ENCODE data around the gene LRFN2.

DNA sequence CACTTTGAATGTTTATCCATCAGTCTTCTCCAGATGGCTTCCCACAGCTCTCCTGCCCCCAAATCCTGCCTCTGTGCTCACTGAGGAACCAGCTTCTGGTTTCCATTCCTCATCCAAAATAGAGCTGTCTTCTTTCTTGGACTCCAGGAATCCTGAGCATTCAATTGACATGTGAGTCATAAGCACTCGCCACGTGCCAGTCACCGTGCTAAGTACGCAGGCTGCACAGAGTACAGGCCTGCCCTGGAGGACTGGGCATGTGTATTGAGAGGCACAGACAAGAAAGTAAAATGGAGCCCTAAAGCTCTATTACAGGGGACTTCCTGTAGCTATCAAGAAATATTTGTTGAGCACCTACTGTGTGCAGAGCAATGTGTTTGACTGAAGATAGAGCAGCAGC is 39.7 kb upstream of the LRFN2 start:
- TF ChIP-seq POLR2AphosphoS5 (IDR thresholded peaks at IDR 0.05; ENCODE audit: low read depth) (no peak), EZH2 (IDR thresholded peaks at IDR 0.05; ENCODE audit: low read depth, unreplicated experiment) (no peak), EZH2phosphoT487 (IDR thresholded peaks at IDR 0.05; ENCODE audit: unreplicated experiment) (no peak), NANOG (IDR thresholded peaks at IDR 0.05; ENCODE audit: borderline replicate concordance) (no peak), ZNF331 (CRISPR knock-in tag; IDR thresholded peaks at IDR 0.05; ENCODE audit: low read depth) (no peak), ETS1 (IDR thresholded peaks at IDR 0.05) (no peak), ZNF114 (CRISPR knock-in tag; IDR thresholded peaks at IDR 0.05) (no peak), JUNB (IDR thresholded peaks at IDR 0.05; ENCODE audit: unreplicated experiment) (no peak), CREB1 (CRISPR knock-in tag; IDR thresholded peaks at IDR 0.05; ENCODE audit: low read depth) (no peak)
- TF ChIP-seq, protein P1, sequence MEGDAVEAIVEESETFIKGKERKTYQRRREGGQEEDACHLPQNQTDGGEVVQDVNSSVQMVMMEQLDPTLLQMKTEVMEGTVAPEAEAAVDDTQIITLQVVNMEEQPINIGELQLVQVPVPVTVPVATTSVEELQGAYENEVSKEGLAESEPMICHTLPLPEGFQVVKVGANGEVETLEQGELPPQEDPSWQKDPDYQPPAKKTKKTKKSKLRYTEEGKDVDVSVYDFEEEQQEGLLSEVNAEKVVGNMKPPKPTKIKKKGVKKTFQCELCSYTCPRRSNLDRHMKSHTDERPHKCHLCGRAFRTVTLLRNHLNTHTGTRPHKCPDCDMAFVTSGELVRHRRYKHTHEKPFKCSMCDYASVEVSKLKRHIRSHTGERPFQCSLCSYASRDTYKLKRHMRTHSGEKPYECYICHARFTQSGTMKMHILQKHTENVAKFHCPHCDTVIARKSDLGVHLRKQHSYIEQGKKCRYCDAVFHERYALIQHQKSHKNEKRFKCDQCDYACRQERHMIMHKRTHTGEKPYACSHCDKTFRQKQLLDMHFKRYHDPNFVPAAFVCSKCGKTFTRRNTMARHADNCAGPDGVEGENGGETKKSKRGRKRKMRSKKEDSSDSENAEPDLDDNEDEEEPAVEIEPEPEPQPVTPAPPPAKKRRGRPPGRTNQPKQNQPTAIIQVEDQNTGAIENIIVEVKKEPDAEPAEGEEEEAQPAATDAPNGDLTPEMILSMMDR (conservative IDR thresholded peaks at IDR 0.05; ENCODE audit: low read depth in 2 of 2) = no peak
- TF ChIP-seq, protein P2, sequence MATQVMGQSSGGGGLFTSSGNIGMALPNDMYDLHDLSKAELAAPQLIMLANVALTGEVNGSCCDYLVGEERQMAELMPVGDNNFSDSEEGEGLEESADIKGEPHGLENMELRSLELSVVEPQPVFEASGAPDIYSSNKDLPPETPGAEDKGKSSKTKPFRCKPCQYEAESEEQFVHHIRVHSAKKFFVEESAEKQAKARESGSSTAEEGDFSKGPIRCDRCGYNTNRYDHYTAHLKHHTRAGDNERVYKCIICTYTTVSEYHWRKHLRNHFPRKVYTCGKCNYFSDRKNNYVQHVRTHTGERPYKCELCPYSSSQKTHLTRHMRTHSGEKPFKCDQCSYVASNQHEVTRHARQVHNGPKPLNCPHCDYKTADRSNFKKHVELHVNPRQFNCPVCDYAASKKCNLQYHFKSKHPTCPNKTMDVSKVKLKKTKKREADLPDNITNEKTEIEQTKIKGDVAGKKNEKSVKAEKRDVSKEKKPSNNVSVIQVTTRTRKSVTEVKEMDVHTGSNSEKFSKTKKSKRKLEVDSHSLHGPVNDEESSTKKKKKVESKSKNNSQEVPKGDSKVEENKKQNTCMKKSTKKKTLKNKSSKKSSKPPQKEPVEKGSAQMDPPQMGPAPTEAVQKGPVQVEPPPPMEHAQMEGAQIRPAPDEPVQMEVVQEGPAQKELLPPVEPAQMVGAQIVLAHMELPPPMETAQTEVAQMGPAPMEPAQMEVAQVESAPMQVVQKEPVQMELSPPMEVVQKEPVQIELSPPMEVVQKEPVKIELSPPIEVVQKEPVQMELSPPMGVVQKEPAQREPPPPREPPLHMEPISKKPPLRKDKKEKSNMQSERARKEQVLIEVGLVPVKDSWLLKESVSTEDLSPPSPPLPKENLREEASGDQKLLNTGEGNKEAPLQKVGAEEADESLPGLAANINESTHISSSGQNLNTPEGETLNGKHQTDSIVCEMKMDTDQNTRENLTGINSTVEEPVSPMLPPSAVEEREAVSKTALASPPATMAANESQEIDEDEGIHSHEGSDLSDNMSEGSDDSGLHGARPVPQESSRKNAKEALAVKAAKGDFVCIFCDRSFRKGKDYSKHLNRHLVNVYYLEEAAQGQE (IDR thresholded peaks at IDR 0.05; ENCODE audit: unreplicated experiment) = no peak

Measured in GM23338 (cell line).